OCI-LY7 (cell line): ENCODE measurements around the gene RPL10.
"Not testable (repeated sequence)": the region's sequence is repeated elsewhere in the genome, so short reads cannot be mapped to it uniquely, and the experiment has no call there.

Experiments
- CTCF ChIP-seq: fragments of 200-600 bp; sonication (generic); conservative IDR thresholded peaks from 2 replicates; pipeline ENCODE4 v1.5.1; 2014; ENCODE audit warnings: mild to moderate bottlenecking, antibody characterized with exemption, low read length, moderate library complexity, mixed read lengths
- EZH2phosphoT487 ChIP-seq: fragments of 200-600 bp; sonication (generic); IDR thresholded peaks from 2 replicates; pipeline ENCODE4 v1.6.1; 2018; ENCODE audit warnings: low read depth, borderline replicate concordance, mild to moderate bottlenecking, mixed run types, antibody characterized with exemption, low read length, moderate library complexity, mixed read lengths

DNA sequence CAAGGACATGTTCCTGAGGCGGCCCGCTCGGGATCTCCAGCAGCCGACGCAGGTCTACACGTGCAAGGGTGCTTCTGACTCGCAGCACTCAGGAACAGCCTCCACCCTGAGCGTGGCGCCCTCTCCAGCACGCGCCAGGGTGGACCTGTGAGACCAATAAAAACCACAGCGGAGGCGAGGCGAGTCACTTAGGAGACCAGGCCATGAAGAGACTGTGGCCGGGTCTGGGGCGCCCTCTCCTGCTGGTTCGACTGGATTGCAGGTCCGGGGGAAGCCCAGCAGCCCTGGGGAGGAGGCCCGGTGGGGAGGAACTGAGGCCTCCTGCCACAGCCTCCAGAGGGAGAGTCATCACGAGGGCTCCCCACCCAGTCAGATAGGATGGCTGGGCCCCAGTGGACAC, 10.1 kb upstream of the RPL10 start:
- TF ChIP-seq CTCF, EZH2phosphoT487: not testable (repeated sequence)
